ENCODE data around the gene MORN5. TPM values are rescaled to one million over a fixed set of nuclear protein-coding genes. Genes with fewer than 3 reads are reported as not detected.

Gene MORN5
- total RNA-seq, 1 donor from 2014 or later = not detected

GRCh38 chr9:122226758-122227574 is 67.3 kb downstream of the MORN5 start:
- DNase-seq (ENCODE audit: low spot score) (no peak), ATAC-seq (peak; percentile 12)

- DNase-seq (ENCODE audit: low spot score) = no peak
Observed at GRCh38 chr9:122227575-122227900, 67.8 kb downstream of the MORN5 start.

GRCh38 chr9:122228191-122228567 is 68.5 kb downstream of the MORN5 start:
- DNase-seq (ENCODE audit: low spot score) = no peak
- ATAC-seq = no peak

More at GRCh38 chr9:122227575-122227900, 67.8 kb downstream of the MORN5 start:
- ATAC-seq = no peak

- DNase-seq (ENCODE audit: low spot score) = no peak
- ATAC-seq = peak; percentile 24
Observed at GRCh38 chr9:122228568-122229484, 69.1 kb downstream of the MORN5 start, which contains the start of gene LHX6. LHX6 (minus strand) TSS chr9:122228957; CDS start chr9:122228740, 217 bp downstream.

- DNase-seq (ENCODE audit: low spot score) (no peak), ATAC-seq (no peak)
Observed at GRCh38 chr9:122229485-122229837, 69.8 kb downstream of the MORN5 start.

GRCh38 chr9:122232796-122233306 is 73.1 kb downstream of the MORN5 start:
- no peak for ATAC-seq
- DNase-seq (ENCODE audit: low spot score) = no peak

GRCh38 chr9:122234022-122234748 is 74.5 kb downstream of the MORN5 start:
- ATAC-seq = no peak

GRCh38 chr9:122236681-122237080 is 77.0 kb downstream of the MORN5 start:
- no peak for DNase-seq (ENCODE audit: low spot score)
- no peak for ATAC-seq

More at GRCh38 chr9:122234022-122234748, 74.5 kb downstream of the MORN5 start:
- DNase-seq (ENCODE audit: low spot score) = no peak

GRCh38 chr9:122239722-122240121 is 80.0 kb downstream of the MORN5 start:
- ATAC-seq (no peak), DNase-seq (ENCODE audit: low spot score) (no peak)

GRCh38 chr9:122244349-122244748 is 84.6 kb downstream of the MORN5 start:
- ATAC-seq (no peak), DNase-seq (ENCODE audit: low spot score) (no peak)

- ATAC-seq = no peak
- DNase-seq (ENCODE audit: low spot score) = no peak
Observed at GRCh38 chr9:122246666-122247065, 87.0 kb downstream of the MORN5 start.

GRCh38 chr9:122248448-122248865 is 88.7 kb downstream of the MORN5 start:
- ATAC-seq (no peak), DNase-seq (ENCODE audit: low spot score) (no peak)

Other genes with a start within 250 kb of the MORN5 start
- gene TTLL11, start 66.6 kb upstream of the MORN5 start, total RNA-seq = 2.8 TPM
- 27.6 TPM for gene NDUFA8, start 129 bp upstream of the MORN5 start, total RNA-seq
- 0.20 TPM for gene LHX6, start 69.0 kb downstream of the MORN5 start, total RNA-seq
- gene RBM18, start 104.9 kb downstream of the MORN5 start, total RNA-seq = 7.5 TPM
- gene MRRF, start 105.0 kb downstream of the MORN5 start, total RNA-seq = 16.3 TPM
- gene PTGS1, start 211.1 kb downstream of the MORN5 start, total RNA-seq = 2.0 TPM